SK-N-SH (cell line): ENCODE results near the gene DNAH1. TPM values are rescaled to one million over a fixed set of nuclear protein-coding genes. Genes with fewer than 3 reads are reported as not detected.

Experiments used
- CTCF ChIA-PET: fragments of 300-600, 350-600 bp; formaldehyde crosslinking; extraction: SDS; loops from one replicate; lab custom pipeline; 2021; lab: Yijun Ruan, JAX
- POLR2A ChIA-PET: fragments of 350-600 bp; sonication (Branson Sonifier 250); formaldehyde crosslinking; extraction: SDS; loops from one replicate; lab custom pipeline; 2020; ENCODE audit warnings: antibody characterized with exemption, inconsistent platforms; lab: Yijun Ruan, JAX
- DNase-seq: peaks from one replicate; pipeline ENCODE4 v3.0.0; 2012
- H2AFZ ChIP-seq: fragments of 200-600 bp; sonication (generic); 2 replicates; pipeline ENCODE4 v1.8.1; 2016; ENCODE audit warnings: antibody characterized with exemption, mild to moderate bottlenecking, low read depth
- H3F3A ChIP-seq: fragments of 200-600 bp; sonication (generic); replicated peaks from 2 replicates; pipeline ENCODE3; 2016; ENCODE audit warnings: antibody characterized with exemption, mild to moderate bottlenecking; ENCODE audit not compliant: insufficient read depth
- H3K27ac ChIP-seq, 2 experiments: fragments of 200-500 bp in 1 of 2; fragments of 200-600 bp in 1 of 2; sonication (Bioruptor generic) in 1 of 2; sonication (generic), shearing (Covaris generic) in 1 of 2; 2 replicates each; pipeline versions ENCODE4 v1.5.1 to v1.6.1; 2014 to 2016; ENCODE audit warnings: low read depth in 2 of 2, inconsistent platforms in 1 of 2, low read length in 1 of 2, mild to moderate bottlenecking in 1 of 2, mixed read lengths in 1 of 2
- H3K27me3 ChIP-seq: fragments of 200-600 bp; sonication (generic), shearing (Covaris generic); 2 replicates; pipeline ENCODE4 v1.6.1; 2016; ENCODE audit warnings: mixed run types; ENCODE audit not compliant: insufficient read depth
- H3K36me3 ChIP-seq, 2 experiments: fragments of 200-500 bp in 1 of 2; fragments of 200-600 bp in 1 of 2; sonication (Bioruptor generic) in 1 of 2; sonication (generic) in 1 of 2; replicated peaks in 1 of 2; 2 replicates each; pipeline versions ENCODE3 to v1.5.1; 2014 to 2016; ENCODE audit warnings: low read length in 1 of 2, mild to moderate bottlenecking in 1 of 2; ENCODE audit not compliant: insufficient read depth in 2 of 2, control insufficient read depth in 1 of 2
- H3K4me1 ChIP-seq, 2 experiments: fragments of 200-500 bp in 1 of 2; fragments of 200-600 bp in 1 of 2; sonication (Bioruptor generic) in 1 of 2; sonication (generic), shearing (Covaris generic) in 1 of 2; 2 replicates each; pipeline versions ENCODE4 v1.5.1 to v1.6.1; 2014 to 2016; ENCODE audit warnings: low read depth in 1 of 2, low read length in 1 of 2, mixed run types in 1 of 2; ENCODE audit not compliant: insufficient read depth in 2 of 2, control insufficient read depth in 1 of 2
- H3K4me2 ChIP-seq: fragments of 200-600 bp; sonication (generic), shearing (Covaris generic); 2 replicates; pipeline ENCODE4 v1.6.1; 2017; ENCODE audit warnings: mixed run types
- H3K4me3 ChIP-seq, 2 experiments: fragments of 200-500 bp in 1 of 2; fragments of 200-600 bp in 1 of 2; sonication (Bioruptor generic) in 1 of 2; sonication (generic), shearing (Covaris generic) in 1 of 2; 2 replicates each; pipeline versions ENCODE4 v1.5.1 to v1.8.1; 2014 to 2016; ENCODE audit warnings: low read depth in 2 of 2, inconsistent platforms in 1 of 2, low read length in 1 of 2, mild to moderate bottlenecking in 1 of 2, mixed read lengths in 1 of 2, moderate library complexity in 1 of 2
- H3K79me2 ChIP-seq: fragments of 200-600 bp; sonication (generic); 2 replicates; pipeline ENCODE4 v1.8.1; 2017; ENCODE audit warnings: mild to moderate bottlenecking; ENCODE audit not compliant: insufficient read depth
- H3K9ac ChIP-seq: fragments of 200-600 bp; sonication (generic); 2 replicates; pipeline ENCODE4 v1.6.1; 2017; ENCODE audit warnings: mixed run types
- H3K9me2 ChIP-seq: fragments of 200-600 bp; sonication (generic); 2 replicates; pipeline ENCODE4 v1.6.1; 2017; ENCODE audit warnings: mixed run types
- H3K9me3 ChIP-seq: fragments of 200-600 bp; sonication (generic); 2 replicates; pipeline ENCODE4 v1.6.1; 2017; ENCODE audit warnings: mixed run types, mild to moderate bottlenecking, moderate library complexity
- H4K20me1 ChIP-seq: fragments of 200-600 bp; sonication (generic); 2 replicates; pipeline ENCODE4 v1.6.1; 2017; ENCODE audit warnings: mild to moderate bottlenecking, mixed run types; ENCODE audit not compliant: insufficient read depth
- IRF3 ChIP-seq: fragments of 150-350 bp; IDR thresholded peaks from 2 replicates; pipeline ENCODE4 v1.6.1; 2016; ENCODE audit warnings: mild to moderate bottlenecking, low read depth, low read length
- MEF2A ChIP-seq: IDR thresholded peaks from 2 replicates; pipeline ENCODE4 v1.4.0; 2012; ENCODE audit warnings: low read depth, borderline replicate concordance
- MXI1 ChIP-seq: IDR thresholded peaks from 2 replicates; pipeline ENCODE4 v1.6.1; 2012; ENCODE audit warnings: mild to moderate bottlenecking, low read depth, low read length, improper control_type of control experiment
- RCOR1 ChIP-seq: fragments of 150-350 bp; IDR thresholded peaks from 2 replicates; pipeline ENCODE4 v1.6.1; 2017; ENCODE audit warnings: antibody characterized with exemption, low read length
- RXRA ChIP-seq: IDR thresholded peaks from 2 replicates; pipeline ENCODE4 v1.4.0; 2012; ENCODE audit warnings: low read depth, mild to moderate bottlenecking, borderline replicate concordance
- SIN3A ChIP-seq: IDR thresholded peaks from 2 replicates; pipeline ENCODE4 v1.6.1; 2012; ENCODE audit warnings: low read depth, mild to moderate bottlenecking, low read length, moderate library complexity, borderline replicate concordance
- SMC3 ChIP-seq: IDR thresholded peaks from 2 replicates; pipeline ENCODE4 v1.6.1; 2012; ENCODE audit warnings: low read depth, low read length, improper control_type of control experiment
- USF1 ChIP-seq: IDR thresholded peaks from 2 replicates; pipeline ENCODE4 v1.4.0; 2012; ENCODE audit warnings: low read depth, borderline replicate concordance
- YY1 ChIP-seq: IDR thresholded peaks from 2 replicates; pipeline ENCODE4 v1.4.0; 2012; ENCODE audit warnings: low read depth, mild to moderate bottlenecking
- WGBS: methylation state at CpG from one replicate; pipeline ENCODE4 v1.1.6; 2017; ENCODE audit warnings: low lambda C conversion rate; 5-methylcytosine and 5-hydroxymethylcytosine counted together
- polyA plus RNA-seq, 3 experiments: library from polyadenylated mRNA; depleted of rRNA; stranded (reverse); fragments of >200 nt; gene quantifications; 2 replicates each; pipeline ENCODE4 v1.2.3, GENCODE V29; 2012

Gene DNAH1
- polyA plus RNA-seq, 1 of the 3 experiments (the other 2 are of a cell fraction): 5.1 TPM

GRCh38 chr3:52367891-52368880 lies 52.1 kb downstream of the DNAH1 start:
- WGBS: 91% methylated on average over 15 of the region's 19 CpGs
- Histone ChIP-seq H2AFZ (no peak overlapping the region), H3K4me1 (no peaks in the 10 kb centered on the region; a peak in 1 of 4 replicates), H3K36me3 (no peaks in the 10 kb centered on the region), H3K4me3 (no peak overlapping the region), H4K20me1 (no peaks in the 10 kb centered on the region), H3K79me2 (no peaks in the 10 kb centered on the region), H3K27me3 (no peaks in the 10 kb centered on the region), H3K9me3 (no peaks in the 10 kb centered on the region), H3K9me2 (no peaks in the 10 kb centered on the region), H3K27ac (no peak overlapping the region), H3F3A (no peaks in the 10 kb centered on the region)
- no peak for DNase-seq
- CTCF ChIA-PET: no interaction called here
- no peak for TF ChIP-seq RCOR1
- no peak for TF ChIP-seq USF1
- no peak for TF ChIP-seq MEF2A
- no peak for TF ChIP-seq YY1
- no peak for TF ChIP-seq RXRA
- no peak for TF ChIP-seq IRF3
- no peak for TF ChIP-seq MXI1
- TF ChIP-seq, all 33 proteins: peak for 0
- H3K4me2 ChIP-seq: no peak overlapping the region
- POLR2A ChIA-PET: no interaction called here
- no peak overlapping the region for H3K9ac ChIP-seq

GRCh38 chr3:52370531-52370930 lies 54.4 kb downstream of the DNAH1 start:
- Histone ChIP-seq H3K79me2 (no peaks in the 10 kb centered on the region), H3K4me1 (no peaks in the 10 kb centered on the region; a peak in 1 of 4 replicates), H3K4me3 (no peak overlapping the region), H3K9ac (no peak overlapping the region), H3K9me3 (no peaks in the 10 kb centered on the region), H3K36me3 (no peaks in the 10 kb centered on the region), H3K27me3 (no peaks in the 10 kb centered on the region), H3K27ac (no peak overlapping the region), H3K4me2 (no peak overlapping the region), H3K9me2 (no peaks in the 10 kb centered on the region), H4K20me1 (no peaks in the 10 kb centered on the region), H3F3A (peaks cover 3% of the 10 kb centered on the region), H2AFZ (no peak overlapping the region)
- ChIA-PET POLR2A (no interaction called here), CTCF (interaction anchor here (0.9 to 1.8 kb wide), 3 partner anchors 14 to 76 kb away, joined by 3 to 7 read pairs (median 3); no protein-coding TSS in a partner anchor)
- TF ChIP-seq SMC3 (no peak), SIN3A (no peak), IRF3 (no peak)
- WGBS: 85% methylated on average over 11 of the region's 13 CpGs
- no peak for DNase-seq
